Stimulated activated CD4-positive, alpha-beta T cell treated with anti-CD3 and anti-CD28 coated beads, Interleukin-2, amount 100 ng/mL, for 4 hours (primary cell): ENCODE measurements around the gene DHRS7C.

Experiments used
- DNase-seq: peaks from one replicate; pipeline ENCODE4 v3.0.0-alpha.2; 2020; ENCODE audit warnings: low read depth

The DHRS7C gene, protein sequence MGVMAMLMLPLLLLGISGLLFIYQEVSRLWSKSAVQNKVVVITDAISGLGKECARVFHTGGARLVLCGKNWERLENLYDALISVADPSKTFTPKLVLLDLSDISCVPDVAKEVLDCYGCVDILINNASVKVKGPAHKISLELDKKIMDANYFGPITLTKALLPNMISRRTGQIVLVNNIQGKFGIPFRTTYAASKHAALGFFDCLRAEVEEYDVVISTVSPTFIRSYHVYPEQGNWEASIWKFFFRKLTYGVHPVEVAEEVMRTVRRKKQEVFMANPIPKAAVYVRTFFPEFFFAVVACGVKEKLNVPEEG

DNA sequence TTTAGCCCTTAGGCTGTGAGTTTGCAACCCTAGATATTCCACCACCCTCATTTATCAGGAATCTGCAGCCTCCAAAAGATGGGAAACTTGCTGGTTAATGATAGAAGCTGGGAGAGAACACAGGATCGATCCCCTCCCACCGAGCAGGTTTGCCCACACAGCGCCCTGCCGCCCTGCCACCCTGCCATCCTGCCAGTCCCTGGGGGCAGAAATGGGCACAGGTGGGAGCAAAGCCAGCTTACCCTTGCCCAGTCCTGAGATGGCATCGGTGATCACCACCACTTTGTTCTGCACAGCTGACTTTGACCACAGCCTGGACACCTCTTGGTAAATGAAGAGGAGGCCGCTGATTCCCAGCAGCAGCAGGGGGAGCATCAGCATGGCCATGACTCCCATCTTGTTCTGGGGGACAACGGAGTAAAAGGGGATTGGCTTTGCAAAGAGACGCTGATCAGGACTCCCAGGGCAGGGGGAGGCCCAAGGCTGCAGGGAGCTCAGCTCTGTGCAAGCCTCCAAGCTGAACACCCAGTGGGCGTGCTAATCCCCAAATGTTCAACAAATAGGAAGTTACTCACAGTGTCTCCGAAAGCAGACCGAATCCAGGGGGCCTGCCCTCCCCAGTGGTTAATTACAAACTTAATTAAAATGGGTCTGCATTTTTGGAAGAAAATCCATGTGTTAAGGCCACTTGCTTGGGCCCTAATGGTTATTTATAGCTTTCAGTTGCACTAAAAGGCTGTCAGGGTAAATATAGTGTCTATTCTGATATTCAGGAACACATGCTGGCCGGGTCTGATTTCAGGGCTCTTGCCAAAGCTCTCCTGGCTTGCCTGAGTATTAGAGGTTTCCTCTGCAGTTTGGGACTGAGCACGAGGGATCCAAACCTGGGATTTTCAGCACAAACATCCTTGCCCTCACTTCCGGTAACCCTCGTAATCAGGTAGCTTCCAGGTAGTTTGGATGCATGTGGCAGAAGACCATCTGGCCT is at the start of gene DHRS7C:
Gene DHRS7C (minus strand): TSS at position 704 of the 988 bp plus-strand sequence. CDS start 308 bp downstream, at position 396.
- DNase-seq: no peak

GRCh38 chr17:9839433-9839832 is 48.0 kb upstream of the DHRS7C start:
- DNase-seq: no peak

DNA sequence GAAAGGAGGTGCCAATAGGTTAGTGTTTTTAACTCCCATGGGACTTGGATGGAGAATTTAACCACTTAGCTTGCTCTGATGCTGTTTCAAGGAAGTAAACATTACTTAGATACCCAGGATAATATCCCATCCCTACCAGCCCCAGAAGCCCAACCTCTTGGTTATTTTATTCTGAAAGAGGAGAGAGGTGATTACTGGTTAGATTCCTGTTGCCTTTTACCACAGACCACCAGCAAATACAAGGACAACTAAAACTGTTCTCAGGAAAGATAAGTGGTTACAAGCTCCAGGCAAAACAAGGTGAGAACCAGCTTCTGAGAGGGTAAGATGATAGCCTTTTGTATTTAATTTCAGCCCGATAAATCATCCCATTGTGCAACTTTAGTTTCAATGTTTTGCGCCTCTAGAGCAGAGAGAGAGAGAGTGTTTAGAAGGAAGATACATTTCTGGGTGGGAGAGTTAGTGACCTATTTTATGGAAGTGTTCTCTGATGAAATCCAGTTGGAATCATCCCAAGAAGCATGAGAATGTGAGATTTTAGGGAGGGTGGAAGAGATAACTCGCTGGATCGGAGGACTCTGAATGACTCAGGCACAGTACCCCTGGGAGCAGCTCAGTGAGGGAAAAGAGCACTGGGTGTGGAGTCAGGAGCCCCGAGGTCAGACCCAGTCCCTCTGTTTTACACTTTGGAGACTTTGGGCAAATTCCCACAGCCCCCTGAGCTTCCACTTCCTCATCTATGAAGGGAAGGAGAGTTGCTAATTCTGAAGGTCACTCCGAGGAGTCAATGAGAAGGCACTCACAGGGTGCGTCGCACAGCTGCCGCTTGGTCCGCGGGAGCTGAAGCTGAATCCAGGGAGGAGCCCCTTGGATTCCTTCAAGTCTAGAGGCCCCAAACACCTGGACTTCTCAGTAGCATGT is 46.4 kb upstream of the DHRS7C start:
- DNase-seq: no peak

- DNase-seq: no peak
Measured at GRCh38 chr17:9833922-9834321, 42.5 kb upstream of the DHRS7C start.

DNA sequence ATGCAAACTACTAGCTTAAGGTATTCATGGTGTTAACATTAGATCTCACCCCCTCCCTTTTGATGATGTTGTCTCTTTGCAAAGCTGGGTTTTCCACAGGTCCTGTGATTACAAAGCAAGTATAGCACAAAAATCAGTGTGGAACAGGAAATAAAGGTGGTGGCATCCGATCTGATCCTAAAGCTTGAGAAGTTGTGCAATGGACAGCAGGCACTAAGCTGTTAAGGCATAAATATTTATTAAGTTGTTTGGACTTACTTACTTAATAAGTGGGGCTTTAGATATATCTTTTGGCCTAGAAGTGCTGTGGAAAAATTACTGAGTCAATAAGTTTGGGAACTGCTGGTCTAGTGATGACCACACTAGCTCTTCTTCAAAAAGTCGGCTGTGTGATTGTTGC is 39.3 kb upstream of the DHRS7C start:
- no peak for DNase-seq

- no peak for DNase-seq
Measured at GRCh38 chr17:9829343-9829742, 38.0 kb upstream of the DHRS7C start.

DNA sequence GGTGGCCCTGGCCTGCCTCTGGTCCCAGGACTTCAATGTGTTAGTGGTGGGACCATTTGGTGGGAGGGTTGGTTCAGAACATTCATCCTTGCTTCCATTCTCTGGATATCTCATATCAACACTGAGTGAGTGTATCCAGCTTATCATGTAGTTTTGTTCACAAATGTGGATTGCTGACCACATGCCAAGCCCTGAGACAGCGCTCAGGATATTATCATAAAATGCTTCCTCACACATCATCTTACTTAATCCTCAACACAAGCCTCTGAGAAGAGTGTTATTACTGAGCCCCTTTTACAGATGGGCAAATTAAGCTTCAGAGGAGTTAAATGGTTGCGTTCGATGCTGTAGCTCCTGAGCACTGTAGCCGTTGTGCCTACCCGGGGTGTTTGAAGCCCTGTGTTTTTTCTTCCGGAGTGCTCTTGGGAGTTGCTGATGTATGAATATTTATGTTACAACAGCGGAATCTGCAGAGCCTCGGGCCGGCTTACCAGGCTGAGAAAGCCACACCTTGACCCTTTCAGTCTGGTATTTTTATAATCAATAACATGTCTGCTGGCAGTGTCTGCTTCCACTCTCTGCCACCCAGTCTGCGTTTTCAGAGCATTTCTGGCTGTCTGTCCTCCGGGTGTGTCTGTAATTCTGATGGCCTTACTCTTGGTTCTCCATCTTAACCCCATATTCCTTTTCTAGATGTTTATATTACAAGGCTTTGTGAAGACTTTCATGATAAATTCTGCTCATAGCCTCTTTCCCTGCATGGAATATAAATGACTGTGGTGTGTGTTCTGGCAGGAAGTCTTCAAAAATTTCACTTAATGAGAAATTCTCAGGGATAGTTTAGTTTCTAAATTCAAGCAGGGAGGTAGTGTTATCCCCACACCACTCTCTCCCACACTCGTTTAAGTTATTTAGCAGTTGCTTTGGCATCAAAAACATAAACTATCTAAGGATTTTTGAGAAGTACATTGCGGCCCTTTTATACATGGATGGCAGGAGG is 37.2 kb upstream of the DHRS7C start:
- no peak for DNase-seq

- DNase-seq: no peak
Measured at GRCh38 chr17:9825641-9826150, 34.3 kb upstream of the DHRS7C start, which contains the start of gene GLP2R. Gene GLP2R (plus strand): TSS chr17:9825924. CDS start chr17:9826064, 140 bp downstream.

DNA sequence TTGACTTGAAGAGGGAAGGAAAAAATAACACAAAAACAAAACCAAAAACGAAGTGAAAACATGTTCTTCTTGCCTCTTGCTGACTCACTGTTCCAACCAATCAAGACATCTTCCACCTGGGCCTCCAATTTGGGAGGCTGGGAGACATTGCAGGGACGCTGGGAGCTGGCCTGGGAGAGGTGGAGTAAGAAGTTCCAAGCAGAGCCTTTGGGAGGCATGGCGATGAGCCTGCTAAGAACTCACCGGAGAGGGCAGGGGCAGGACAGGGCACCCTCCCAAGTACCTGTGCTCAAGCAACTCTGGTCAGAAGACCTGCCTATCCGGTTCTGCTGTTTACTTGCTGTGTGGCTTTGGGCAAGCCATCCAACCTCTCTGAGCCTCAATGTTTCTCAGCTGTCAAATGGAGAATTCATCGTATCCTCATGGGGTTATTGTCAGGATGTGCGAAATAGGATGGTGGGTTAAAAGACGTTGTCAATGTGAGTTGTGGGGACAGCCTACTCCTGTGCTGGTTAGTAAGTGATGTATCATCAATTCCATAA is 33.5 kb upstream of the DHRS7C start:
- DNase-seq: no peak

DNA sequence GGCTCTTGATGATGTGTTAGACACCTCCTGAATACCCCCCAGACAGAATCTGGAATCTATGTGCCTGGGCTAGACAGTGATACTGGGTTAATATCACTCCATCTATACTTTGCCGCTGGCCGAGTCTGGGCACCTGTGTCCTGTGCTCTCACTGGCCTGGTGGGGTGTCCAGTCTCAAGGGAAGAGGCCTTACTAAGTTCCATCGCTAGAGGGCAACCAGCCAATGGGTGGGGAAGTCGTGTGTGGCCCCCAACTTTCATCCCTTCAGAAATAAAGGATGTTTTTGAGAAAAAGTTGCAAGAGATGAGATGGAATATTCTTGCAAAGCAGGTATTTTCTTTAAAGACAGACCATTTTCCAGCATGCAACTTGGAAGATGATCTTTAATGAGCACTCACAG is 32.7 kb upstream of the DHRS7C start:
- no peak for DNase-seq

GRCh38 chr17:9821921-9822320 is 30.5 kb upstream of the DHRS7C start, which contains the start of gene GSG1L2:
Gene GSG1L2 (minus strand): TSS chr17:9822079. CDS start chr17:9822071, 8 bp downstream.
- DNase-seq: no peak

- no peak for DNase-seq
Measured at GRCh38 chr17:9820448-9820847, 29.1 kb upstream of the DHRS7C start.

- DNase-seq: no peak
Measured at GRCh38 chr17:9818760-9819159, 27.4 kb upstream of the DHRS7C start.

DNA sequence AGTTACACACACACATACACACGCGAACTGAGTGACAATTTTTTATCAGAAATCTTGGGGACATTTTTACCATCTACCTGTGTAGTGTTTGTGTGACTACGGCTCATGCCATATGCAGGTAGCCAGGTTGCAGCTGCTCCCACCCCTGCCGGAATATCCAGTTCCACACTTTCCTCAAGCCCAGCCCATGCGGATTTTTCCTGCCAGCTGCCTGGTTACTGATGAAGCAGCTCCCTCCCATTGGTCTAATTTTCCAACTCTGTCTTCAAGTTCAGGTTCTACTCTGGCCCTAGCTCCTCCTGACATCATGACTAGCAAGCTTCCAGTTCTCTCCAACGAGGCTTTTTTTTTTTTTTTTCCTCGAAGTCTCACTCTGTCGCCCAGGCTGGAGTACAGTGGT is 25.7 kb upstream of the DHRS7C start:
- no peak for DNase-seq

- no peak for DNase-seq
Measured at GRCh38 chr17:9816472-9816871, 25.1 kb upstream of the DHRS7C start.

- DNase-seq: no peak
Measured at GRCh38 chr17:9814337-9814945, 23.0 kb upstream of the DHRS7C start.

DNA sequence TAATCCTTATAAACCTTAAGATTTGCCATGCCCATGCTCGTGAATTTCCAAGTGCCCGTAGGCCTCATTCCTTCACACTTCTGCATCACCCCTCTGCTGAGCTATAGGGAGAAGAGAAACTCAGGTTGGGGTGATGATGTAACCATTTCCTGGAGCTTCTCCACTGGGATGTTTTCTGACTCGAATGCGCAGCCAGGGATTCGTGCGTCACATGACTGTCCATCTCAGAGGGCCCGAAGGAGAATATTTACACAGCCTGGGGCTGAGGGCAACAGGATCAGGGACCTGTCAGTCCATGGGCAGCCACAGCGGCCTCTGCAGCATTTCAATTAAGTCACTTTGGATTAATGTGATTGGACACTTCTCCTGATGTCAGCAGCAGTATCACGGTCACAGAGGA is 21.8 kb upstream of the DHRS7C start:
- no peak for DNase-seq

GRCh38 chr17:9811537-9811936 is 20.1 kb upstream of the DHRS7C start:
- no peak for DNase-seq

DNA sequence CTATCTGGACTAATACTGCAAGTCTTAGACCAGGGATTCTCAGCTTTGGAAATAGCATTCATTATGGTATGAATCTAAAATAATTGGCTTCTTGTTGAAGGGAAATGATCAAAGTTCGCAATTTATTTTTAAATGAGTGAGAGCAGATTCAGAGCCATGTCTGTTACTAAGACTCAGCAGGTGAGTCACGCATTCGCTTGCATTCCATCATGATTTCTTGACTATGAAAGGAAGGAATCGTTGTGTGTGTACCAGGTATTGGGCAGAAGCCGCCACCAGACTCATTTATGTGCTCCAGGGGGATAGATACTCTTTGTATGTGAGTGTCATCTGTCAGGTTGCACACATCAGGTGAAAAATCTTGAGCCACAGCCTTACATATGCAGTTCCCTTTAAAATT is 19.7 kb upstream of the DHRS7C start:
- DNase-seq: no peak
